Thymus (tissue), 11 donors: ENCODE measurements around the gene DENND4A. TPM values are rescaled to one million over a fixed set of nuclear protein-coding genes. Genes with fewer than 3 reads are reported as not detected.

Source experiments
- DNase-seq, 9 donors: peaks; one replicate each; pipeline ENCODE4 v3.0.0-alpha.2; 2013; ENCODE audit warnings: low spot score in 9 of 9, low read depth in 6 of 9, missing footprints in 1 of 9
- H3K27ac ChIP-seq, 2 donors: one replicate each; pipeline ENCODE4 v1.5.1; 2013; ENCODE audit warnings: control low read depth in 1 of 2, low read depth in 1 of 2, low read length in 1 of 2, mild to moderate bottlenecking in 1 of 2, moderate library complexity in 1 of 2
- H3K27me3 ChIP-seq, 2 donors: one replicate each; pipeline ENCODE4 v1.5.1; 2013; ENCODE audit warnings: low read length in 1 of 2; ENCODE audit not compliant: control insufficient read depth in 2 of 2, insufficient read depth in 1 of 2
- H3K36me3 ChIP-seq, 2 donors: one replicate each; pipeline ENCODE4 v1.5.1; 2013; ENCODE audit warnings: low read length in 1 of 2, mild to moderate bottlenecking in 1 of 2, moderate library complexity in 1 of 2; ENCODE audit not compliant: control insufficient read depth in 2 of 2, insufficient read depth in 2 of 2
- H3K4me1 ChIP-seq, 2 donors: one replicate each; pipeline ENCODE4 v1.5.1; 2013; ENCODE audit warnings: low read length in 2 of 2; ENCODE audit not compliant: control insufficient read depth in 2 of 2, insufficient read depth in 2 of 2
- H3K4me3 ChIP-seq, 2 donors: one replicate each; pipeline ENCODE4 v1.5.1; 2013; ENCODE audit warnings: low read length in 2 of 2, control low read depth in 1 of 2, mild to moderate bottlenecking in 1 of 2
- H3K9me3 ChIP-seq, 2 donors: one replicate each; pipeline ENCODE4 v1.5.1; 2013; ENCODE audit warnings: low read length in 1 of 2, mild to moderate bottlenecking in 1 of 2; ENCODE audit not compliant: control insufficient read depth in 2 of 2, insufficient read depth in 1 of 2
- WGBS: extraction: QIAGEN DNeasy Blood & Tissue Kit; methylation state at CpG from one replicate; pipeline ENCODE4 v1.1.7; 2013; 5-methylcytosine and 5-hydroxymethylcytosine counted together
- polyA plus RNA-seq: library from polyadenylated mRNA; stranded (reverse); fragments of 200-250 nt; gene quantifications from one replicate; pipeline ENCODE4 v1.2.3, GENCODE V29; 2013
- total RNA-seq: library from RNA; stranded (reverse); fragments of 120-200 nt; gene quantifications from one replicate; pipeline ENCODE4 v1.2.4, GENCODE V29; 2013
- donor health status: healthy.

Gene DENND4A
- total and polyA plus RNA-seq, 2 donors: 15.9 to 23.8 TPM

DNA sequence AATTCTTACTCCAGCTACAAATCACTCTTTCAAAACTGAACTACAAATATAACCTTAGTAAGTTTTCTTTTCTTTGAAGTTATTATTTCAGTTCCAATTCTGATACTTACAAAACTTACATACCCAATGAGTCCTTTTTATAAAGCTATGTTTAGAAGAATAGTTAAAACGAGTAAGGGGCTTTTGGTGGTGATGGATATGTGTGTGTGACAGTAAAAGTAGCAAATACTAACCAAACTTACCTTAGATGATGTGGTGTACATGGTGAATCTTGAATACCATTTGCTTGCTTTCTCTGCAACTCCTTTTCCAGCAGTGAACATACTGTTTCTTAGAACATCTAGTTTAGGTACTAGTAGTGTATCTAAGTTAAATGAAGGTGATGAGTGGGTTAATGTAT lies 101.9 kb downstream of the DENND4A start:
- WGBS: 97% methylated on average over 1 of the region's 1 CpG
- no peak for DNase-seq
- no peaks in the 10 kb centered on the region for H3K4me1 ChIP-seq
- H3K36me3 ChIP-seq: peaks cover 19 to 26% of the 10 kb centered on the region in 2 donors
- no peak overlapping the region for H3K4me3 ChIP-seq
- H3K27ac ChIP-seq: no peak overlapping the region
- no peaks in the 10 kb centered on the region for H3K27me3 ChIP-seq
- no peaks in the 10 kb centered on the region for H3K9me3 ChIP-seq

DNA sequence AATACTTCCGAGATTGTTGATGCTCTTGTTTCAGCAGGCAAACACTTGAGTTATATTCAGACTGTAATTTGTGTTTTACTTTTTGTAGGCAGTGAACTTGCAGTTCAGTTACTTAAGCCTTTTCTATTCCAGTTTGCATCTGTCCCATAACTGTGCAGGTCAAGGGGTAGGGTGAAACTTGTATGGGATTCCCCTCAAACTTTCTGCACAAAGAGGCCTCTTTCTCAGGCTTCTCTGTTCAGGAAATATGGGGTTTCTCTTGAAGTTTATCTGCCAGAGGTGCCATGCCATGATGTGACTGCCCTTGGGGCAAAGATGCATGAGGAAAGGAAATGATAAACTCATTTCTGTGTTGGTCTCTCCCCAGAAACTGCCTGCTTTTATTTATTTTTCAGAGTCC lies 103.6 kb downstream of the DENND4A start:
- no peaks in the 10 kb centered on the region for H3K27me3 ChIP-seq
- H3K36me3 ChIP-seq: peaks cover 19 to 26% of the 10 kb centered on the region in 2 donors
- H3K27ac ChIP-seq: no peak overlapping the region
- no peaks in the 10 kb centered on the region for H3K4me1 ChIP-seq
- DNase-seq: no peak
- H3K4me3 ChIP-seq: no peak overlapping the region
- WGBS: 96% methylated on average over 1 of the region's 1 CpG
- no peaks in the 10 kb centered on the region for H3K9me3 ChIP-seq

DNA sequence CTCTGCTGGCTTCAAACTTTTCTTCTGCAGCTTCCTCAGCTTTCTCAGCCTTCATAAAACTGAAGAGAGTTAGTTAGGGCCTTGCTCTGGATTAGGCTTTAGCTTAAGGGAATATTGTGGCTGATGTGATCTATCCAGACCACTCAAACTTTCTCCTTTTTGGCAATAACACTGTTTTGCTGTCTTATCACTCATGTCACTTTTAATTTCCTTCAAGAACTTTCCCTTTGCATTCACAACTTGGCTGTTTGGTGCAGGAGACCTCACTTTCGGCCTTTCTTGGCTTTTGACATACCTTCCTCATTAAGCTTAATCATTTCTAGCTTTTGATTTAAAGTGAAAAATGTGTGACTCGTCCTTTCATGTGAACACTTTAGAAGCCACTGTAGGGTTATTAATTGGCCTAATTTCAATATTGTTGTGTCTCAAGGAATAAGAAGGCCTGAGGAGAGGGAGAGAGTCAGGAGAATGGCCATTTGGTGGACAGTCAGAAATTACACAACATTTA lies 109.6 kb downstream of the DENND4A start:
- H3K27ac ChIP-seq: no peak overlapping the region
- H3K4me1 ChIP-seq: no peaks in the 10 kb centered on the region
- H3K27me3 ChIP-seq: no peaks in the 10 kb centered on the region
- DNase-seq: no peak
- H3K36me3 ChIP-seq: no peaks in the 10 kb centered on the region
- H3K9me3 ChIP-seq: no peaks in the 10 kb centered on the region
- 96% methylated on average over 2 of the region's 2 CpGs for WGBS
- no peak overlapping the region for H3K4me3 ChIP-seq

DNA sequence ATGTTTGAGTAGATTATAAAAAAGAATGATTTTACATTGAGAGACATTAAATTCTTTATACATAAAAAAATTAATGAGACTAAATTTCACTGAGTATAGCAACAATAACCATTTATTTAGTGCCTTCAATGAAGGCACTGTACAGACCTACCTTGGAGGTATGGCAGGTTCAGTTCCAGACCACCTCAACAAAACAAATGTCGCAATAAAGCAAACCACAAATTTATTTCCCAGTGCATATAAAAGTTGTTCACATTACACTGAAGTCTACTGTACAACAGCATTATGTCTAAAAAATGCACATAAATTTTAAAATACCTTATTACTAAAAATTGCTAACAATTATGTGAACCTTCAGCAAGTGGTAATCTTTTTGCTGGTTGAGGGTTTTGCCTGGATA lies 111.5 kb downstream of the DENND4A start:
- Histone ChIP-seq H3K9me3 (no peaks in the 10 kb centered on the region), H3K4me1 (no peaks in the 10 kb centered on the region), H3K27ac (no peak overlapping the region), H3K4me3 (no peak overlapping the region), H3K36me3 (no peaks in the 10 kb centered on the region), H3K27me3 (no peaks in the 10 kb centered on the region)
- DNase-seq: no peak
- WGBS: 97% methylated on average over 1 of the region's 1 CpG

DNA sequence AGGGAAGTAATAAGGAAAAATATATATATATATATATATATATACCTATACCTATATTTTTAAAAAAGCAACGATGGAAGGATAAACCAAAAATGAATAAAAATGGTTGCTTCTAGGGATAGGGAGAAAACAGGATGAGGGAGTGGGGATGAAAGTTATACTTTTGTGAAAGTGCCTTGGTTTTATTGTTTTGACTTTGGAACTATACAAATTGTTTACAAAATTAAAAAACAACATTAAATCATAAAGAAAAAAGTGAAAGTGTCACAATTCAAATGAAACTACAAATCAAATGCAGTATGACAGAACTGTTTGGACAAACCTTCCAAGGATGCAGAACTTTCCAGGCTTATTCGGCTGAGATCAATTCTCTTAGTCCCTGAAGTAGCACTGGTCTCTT lies 116.0 kb downstream of the DENND4A start:
- Histone ChIP-seq H3K36me3 (peaks cover 0 to 6% of the 10 kb centered on the region in 2 donors), H3K4me1 (no peaks in the 10 kb centered on the region), H3K9me3 (no peaks in the 10 kb centered on the region), H3K27ac (no peak overlapping the region), H3K27me3 (no peaks in the 10 kb centered on the region), H3K4me3 (no peak overlapping the region)
- WGBS: 98% methylated on average over 2 of the region's 2 CpGs
- no peak for DNase-seq

DNA sequence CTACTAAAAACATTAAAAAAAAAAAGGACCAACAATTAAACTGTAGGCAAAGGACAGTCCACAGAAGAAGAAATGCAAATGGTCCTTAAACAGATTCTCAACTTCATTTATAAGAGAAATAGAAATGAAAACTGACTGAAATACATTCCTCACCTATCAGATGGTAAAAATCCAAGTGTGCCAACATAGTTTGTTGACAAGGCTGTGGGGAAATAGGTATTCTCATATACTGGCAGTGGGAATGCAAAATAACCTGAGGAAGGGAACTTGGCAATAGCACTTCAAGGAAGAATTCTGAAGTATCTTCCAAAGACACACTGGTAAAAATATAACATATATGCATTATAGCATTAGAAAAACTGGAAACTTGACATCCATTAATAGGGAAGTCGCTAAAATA lies 116.5 kb downstream of the DENND4A start:
- peaks cover 0 to 6% of the 10 kb centered on the region in 2 donors for H3K36me3 ChIP-seq
- no peak overlapping the region for H3K4me3 ChIP-seq
- H3K4me1 ChIP-seq: no peaks in the 10 kb centered on the region
- WGBS: 98% methylated on average over 1 of the region's 1 CpG
- H3K27ac ChIP-seq: no peak overlapping the region
- no peaks in the 10 kb centered on the region for H3K9me3 ChIP-seq
- DNase-seq: no peak
- no peaks in the 10 kb centered on the region for H3K27me3 ChIP-seq

DNA sequence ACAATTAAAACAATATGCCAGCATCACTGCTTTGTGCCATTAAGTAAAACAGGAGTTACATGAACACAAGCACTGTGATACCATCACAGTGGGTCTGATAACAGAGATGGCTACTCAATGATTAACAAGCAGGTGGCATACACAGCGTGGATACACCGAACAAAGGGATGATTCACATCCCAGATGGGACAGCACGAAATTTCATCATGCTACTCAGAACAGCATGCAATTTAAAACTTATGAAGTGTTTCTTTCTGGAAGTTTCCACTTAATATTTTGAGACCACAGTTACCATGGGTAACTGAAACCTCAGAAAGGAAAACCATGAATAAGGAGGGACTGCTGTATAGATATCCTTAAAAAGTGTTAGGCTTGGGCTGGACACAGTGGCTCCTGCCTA lies 125.8 kb downstream of the DENND4A start:
- 93% methylated on average over 3 of the region's 3 CpGs for WGBS

DNA sequence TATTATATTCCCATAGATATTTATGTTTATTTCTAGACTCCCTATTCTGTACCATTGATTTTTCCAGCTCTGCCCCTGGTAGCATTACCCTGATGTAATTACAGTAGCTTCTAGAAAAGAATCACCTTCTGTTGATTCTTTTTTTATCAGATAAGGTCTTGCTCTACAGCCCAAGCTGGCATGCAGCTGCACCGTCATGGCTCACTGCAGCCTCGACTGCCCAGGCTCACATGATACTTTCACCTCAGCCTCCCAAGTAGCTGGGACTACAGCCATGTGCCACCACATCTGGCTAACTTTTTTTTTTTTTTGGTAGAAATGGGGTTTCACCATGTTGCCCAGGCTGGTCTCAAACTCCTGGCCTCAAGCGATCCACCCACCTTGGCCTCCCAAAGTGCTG lies 128.6 kb downstream of the DENND4A start:
- Histone ChIP-seq H3K36me3 (peaks cover 5 to 34% of the 10 kb centered on the region in 2 donors), H3K9me3 (no peaks in the 10 kb centered on the region), H3K4me1 (no peaks in the 10 kb centered on the region), H3K27ac (no peak overlapping the region), H3K27me3 (no peaks in the 10 kb centered on the region), H3K4me3 (no peak overlapping the region)
- 94% methylated on average over 3 of the region's 3 CpGs for WGBS
- DNase-seq: no peak

More for the DNA sequence above, 125.8 kb downstream of the DENND4A start:
- H3K27ac ChIP-seq: no peak overlapping the region
- DNase-seq: no peak
- H3K4me3 ChIP-seq: no peak overlapping the region
- H3K9me3 ChIP-seq: no peaks in the 10 kb centered on the region
- H3K4me1 ChIP-seq: no peaks in the 10 kb centered on the region
- H3K36me3 ChIP-seq: peaks cover 5 to 29% of the 10 kb centered on the region in 2 donors
- H3K27me3 ChIP-seq: no peaks in the 10 kb centered on the region

DNA sequence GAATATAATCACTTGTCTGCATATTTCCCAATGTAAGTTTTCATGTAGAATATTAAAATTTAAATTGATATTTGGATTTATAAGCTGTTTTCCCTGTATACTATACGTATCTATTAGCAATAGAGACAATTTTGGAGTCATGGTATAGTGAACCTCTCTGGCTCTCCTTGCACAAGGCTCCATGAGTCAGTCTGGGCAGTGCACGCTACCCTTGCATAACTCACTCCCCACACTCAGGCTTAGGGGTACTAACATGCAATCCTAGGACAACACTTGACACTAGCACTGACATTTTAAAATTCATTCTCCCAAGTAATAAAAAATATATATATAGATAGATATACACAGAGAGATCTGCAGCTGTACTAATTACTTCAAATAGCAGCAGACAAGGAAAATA lies 131.2 kb downstream of the DENND4A start:
- DNase-seq: no peak
- H3K4me3 ChIP-seq: no peak overlapping the region
- WGBS: 97% methylated on average over 2 of the region's 2 CpGs
- H3K27me3 ChIP-seq: no peaks in the 10 kb centered on the region
- H3K9me3 ChIP-seq: no peaks in the 10 kb centered on the region
- H3K27ac ChIP-seq: no peak overlapping the region
- H3K36me3 ChIP-seq: peaks cover 5 to 41% of the 10 kb centered on the region in 2 donors
- no peaks in the 10 kb centered on the region for H3K4me1 ChIP-seq
